ENCODE results near the gene PTPN1. TPM values are rescaled to one million over a fixed set of nuclear protein-coding genes. Genes with fewer than 3 reads are reported as not detected.

PTPN1 gene
- total and polyA plus RNA-seq, 2 of the 13 experiments (the other 11 are each of a cell fraction or from before 2014, with no cell fraction given): 17.7 to 37.2 TPM

DNA sequence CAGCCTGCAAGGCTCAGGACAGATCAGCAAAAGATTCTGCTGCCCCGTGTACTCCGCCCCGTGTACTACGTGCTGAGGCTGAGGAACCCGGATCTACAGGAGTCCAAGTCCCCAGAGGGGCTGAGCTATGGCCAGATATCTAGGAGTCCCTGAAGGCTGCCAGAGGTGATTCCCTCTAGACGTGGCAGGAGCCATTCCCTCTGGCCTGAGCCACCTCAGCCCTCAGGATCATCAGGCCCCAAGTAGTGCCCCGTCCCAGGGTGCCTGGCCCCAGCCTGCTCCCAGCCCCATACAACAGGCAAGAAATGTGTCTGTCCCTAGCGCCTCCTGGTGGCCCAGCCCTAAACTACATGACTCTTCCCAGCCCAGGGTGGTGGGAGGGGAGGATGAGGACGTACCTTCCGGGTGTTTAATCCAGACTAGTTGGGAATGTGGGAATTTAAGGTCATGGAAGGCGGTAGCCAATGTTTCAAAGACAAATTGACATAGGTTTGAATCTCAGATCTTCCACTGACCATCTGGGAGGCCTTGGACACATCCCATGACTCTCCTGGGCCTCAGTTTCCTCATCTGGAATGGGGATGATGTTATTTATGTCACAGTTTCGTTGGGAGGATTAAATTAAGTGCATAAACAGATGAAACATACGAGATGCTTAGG is 49.4 kb upstream of the PTPN1 start (continued):
- TF ChIP-seq ZNF724P (CRISPR knock-in tag; IDR thresholded peaks at IDR 0.05; ENCODE audit: borderline replicate concordance) (no peak; the same call in 1 of the 2 replicates), ZNF891 (CRISPR knock-in tag; IDR thresholded peaks at IDR 0.05) (peak; percentile 97), POLR2AphosphoS5 (IDR thresholded peaks at IDR 0.05; ENCODE audit: low read depth, low read length) (no peak), RBM22 (optimal IDR thresholded peaks at IDR 0.05; ENCODE audit: low read length) (no peak), KMT2A (CRISPR knock-in tag; IDR thresholded peaks at IDR 0.05) (peak; percentile 60), ZFYVE20 (CRISPR knock-in tag; IDR thresholded peaks at IDR 0.05; ENCODE audit: borderline replicate concordance, low read depth) (no peak), ZNF616 (CRISPR knock-in tag; IDR thresholded peaks at IDR 0.05; ENCODE audit: low read depth) (peak; percentile 43; the same call in 1 of the 2 replicates), BORCS8-MEF2B (CRISPR knock-in tag; IDR thresholded peaks at IDR 0.05) (peak; percentile 88), TCF7 (IDR thresholded peaks at IDR 0.05; ENCODE audit: low read depth) (no peak), KMT2B (CRISPR knock-in tag; IDR thresholded peaks at IDR 0.05) (no peak), ZNF510 (CRISPR knock-in tag; IDR thresholded peaks at IDR 0.05; ENCODE audit: low read depth) (no peak), DPF2 (CRISPR knock-in tag; IDR thresholded peaks at IDR 0.05; ENCODE audit: borderline replicate concordance, low read depth) (0 out of 2 replicates have a peak, but pooled peaks have one; percentile 41), ZNF292 (CRISPR knock-in tag; IDR thresholded peaks at IDR 0.05; ENCODE audit: borderline replicate concordance, low read depth) (peak; percentile 90), ZNF564 (CRISPR knock-in tag; IDR thresholded peaks at IDR 0.05) (peak; percentile 49; the same call in 1 of the 2 replicates), CBX2 (IDR thresholded peaks at IDR 0.05; ENCODE audit: low read depth, low read length) (no peak), CBX2 (CRISPR knock-in tag; IDR thresholded peaks at IDR 0.05; ENCODE audit: low read depth) (no peak), ZNF678 (CRISPR knock-in tag; IDR thresholded peaks at IDR 0.05) (no peak)
- TF ChIP-seq, protein P1, sequence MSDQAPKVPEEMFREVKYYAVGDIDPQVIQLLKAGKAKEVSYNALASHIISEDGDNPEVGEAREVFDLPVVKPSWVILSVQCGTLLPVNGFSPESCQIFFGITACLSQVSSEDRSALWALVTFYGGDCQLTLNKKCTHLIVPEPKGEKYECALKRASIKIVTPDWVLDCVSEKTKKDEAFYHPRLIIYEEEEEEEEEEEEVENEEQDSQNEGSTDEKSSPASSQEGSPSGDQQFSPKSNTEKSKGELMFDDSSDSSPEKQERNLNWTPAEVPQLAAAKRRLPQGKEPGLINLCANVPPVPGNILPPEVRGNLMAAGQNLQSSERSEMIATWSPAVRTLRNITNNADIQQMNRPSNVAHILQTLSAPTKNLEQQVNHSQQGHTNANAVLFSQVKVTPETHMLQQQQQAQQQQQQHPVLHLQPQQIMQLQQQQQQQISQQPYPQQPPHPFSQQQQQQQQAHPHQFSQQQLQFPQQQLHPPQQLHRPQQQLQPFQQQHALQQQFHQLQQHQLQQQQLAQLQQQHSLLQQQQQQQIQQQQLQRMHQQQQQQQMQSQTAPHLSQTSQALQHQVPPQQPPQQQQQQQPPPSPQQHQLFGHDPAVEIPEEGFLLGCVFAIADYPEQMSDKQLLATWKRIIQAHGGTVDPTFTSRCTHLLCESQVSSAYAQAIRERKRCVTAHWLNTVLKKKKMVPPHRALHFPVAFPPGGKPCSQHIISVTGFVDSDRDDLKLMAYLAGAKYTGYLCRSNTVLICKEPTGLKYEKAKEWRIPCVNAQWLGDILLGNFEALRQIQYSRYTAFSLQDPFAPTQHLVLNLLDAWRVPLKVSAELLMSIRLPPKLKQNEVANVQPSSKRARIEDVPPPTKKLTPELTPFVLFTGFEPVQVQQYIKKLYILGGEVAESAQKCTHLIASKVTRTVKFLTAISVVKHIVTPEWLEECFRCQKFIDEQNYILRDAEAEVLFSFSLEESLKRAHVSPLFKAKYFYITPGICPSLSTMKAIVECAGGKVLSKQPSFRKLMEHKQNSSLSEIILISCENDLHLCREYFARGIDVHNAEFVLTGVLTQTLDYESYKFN (CRISPR knock-in tag; conservative IDR thresholded peaks at IDR 0.05): peak; percentile 73
- TF ChIP-seq, protein P2, sequence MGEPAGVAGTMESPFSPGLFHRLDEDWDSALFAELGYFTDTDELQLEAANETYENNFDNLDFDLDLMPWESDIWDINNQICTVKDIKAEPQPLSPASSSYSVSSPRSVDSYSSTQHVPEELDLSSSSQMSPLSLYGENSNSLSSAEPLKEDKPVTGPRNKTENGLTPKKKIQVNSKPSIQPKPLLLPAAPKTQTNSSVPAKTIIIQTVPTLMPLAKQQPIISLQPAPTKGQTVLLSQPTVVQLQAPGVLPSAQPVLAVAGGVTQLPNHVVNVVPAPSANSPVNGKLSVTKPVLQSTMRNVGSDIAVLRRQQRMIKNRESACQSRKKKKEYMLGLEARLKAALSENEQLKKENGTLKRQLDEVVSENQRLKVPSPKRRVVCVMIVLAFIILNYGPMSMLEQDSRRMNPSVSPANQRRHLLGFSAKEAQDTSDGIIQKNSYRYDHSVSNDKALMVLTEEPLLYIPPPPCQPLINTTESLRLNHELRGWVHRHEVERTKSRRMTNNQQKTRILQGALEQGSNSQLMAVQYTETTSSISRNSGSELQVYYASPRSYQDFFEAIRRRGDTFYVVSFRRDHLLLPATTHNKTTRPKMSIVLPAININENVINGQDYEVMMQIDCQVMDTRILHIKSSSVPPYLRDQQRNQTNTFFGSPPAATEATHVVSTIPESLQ (CRISPR knock-in tag; conservative IDR thresholded peaks at IDR 0.05): no peak
- TF ChIP-seq, protein P3, sequence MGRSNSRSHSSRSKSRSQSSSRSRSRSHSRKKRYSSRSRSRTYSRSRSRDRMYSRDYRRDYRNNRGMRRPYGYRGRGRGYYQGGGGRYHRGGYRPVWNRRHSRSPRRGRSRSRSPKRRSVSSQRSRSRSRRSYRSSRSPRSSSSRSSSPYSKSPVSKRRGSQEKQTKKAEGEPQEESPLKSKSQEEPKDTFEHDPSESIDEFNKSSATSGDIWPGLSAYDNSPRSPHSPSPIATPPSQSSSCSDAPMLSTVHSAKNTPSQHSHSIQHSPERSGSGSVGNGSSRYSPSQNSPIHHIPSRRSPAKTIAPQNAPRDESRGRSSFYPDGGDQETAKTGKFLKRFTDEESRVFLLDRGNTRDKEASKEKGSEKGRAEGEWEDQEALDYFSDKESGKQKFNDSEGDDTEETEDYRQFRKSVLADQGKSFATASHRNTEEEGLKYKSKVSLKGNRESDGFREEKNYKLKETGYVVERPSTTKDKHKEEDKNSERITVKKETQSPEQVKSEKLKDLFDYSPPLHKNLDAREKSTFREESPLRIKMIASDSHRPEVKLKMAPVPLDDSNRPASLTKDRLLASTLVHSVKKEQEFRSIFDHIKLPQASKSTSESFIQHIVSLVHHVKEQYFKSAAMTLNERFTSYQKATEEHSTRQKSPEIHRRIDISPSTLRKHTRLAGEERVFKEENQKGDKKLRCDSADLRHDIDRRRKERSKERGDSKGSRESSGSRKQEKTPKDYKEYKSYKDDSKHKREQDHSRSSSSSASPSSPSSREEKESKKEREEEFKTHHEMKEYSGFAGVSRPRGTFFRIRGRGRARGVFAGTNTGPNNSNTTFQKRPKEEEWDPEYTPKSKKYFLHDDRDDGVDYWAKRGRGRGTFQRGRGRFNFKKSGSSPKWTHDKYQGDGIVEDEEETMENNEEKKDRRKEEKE (IDR thresholded peaks at IDR 0.05): no peak
- TF ChIP-seq, protein P4, sequence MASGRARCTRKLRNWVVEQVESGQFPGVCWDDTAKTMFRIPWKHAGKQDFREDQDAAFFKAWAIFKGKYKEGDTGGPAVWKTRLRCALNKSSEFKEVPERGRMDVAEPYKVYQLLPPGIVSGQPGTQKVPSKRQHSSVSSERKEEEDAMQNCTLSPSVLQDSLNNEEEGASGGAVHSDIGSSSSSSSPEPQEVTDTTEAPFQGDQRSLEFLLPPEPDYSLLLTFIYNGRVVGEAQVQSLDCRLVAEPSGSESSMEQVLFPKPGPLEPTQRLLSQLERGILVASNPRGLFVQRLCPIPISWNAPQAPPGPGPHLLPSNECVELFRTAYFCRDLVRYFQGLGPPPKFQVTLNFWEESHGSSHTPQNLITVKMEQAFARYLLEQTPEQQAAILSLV (CRISPR knock-in tag; IDR thresholded peaks at IDR 0.05; ENCODE audit: borderline replicate concordance): peak; percentile 68; the same call in 1 of the 2 replicates
